Peyer's patch (tissue), 4 donors: Measurements from ENCODE around the gene DNAJC30. TPM values are rescaled to one million over a fixed set of nuclear protein-coding genes. Genes with fewer than 3 reads are reported as not detected.

ENCODE experiments used
- DNase-seq, 3 donors: peaks; one replicate each; pipeline ENCODE4 v3.0.0-alpha.2; 2017 to 2019
- H3K27ac ChIP-seq, 4 donors: fragments of 200-600 bp; sonication (generic); one replicate each; pipeline ENCODE4 v1.5.1; 2016 to 2019
- H3K27me3 ChIP-seq, 2 donors: fragments of 200-600 bp; sonication (generic); one replicate each; pipeline ENCODE4 v1.5.1; 2019
- H3K36me3 ChIP-seq, 3 donors: fragments of 200-600 bp; sonication (generic); one replicate each; pipeline ENCODE4 v1.5.1; 2016 to 2019
- H3K4me1 ChIP-seq, 4 donors: fragments of 200-600 bp; sonication (generic); one replicate each; pipeline ENCODE4 v1.5.1; 2016 to 2019
- H3K4me3 ChIP-seq, 4 donors: fragments of 200-600 bp; sonication (generic); 1 replicate in 3 of 4; 2 replicates in 1 of 4; pipeline ENCODE4 v1.5.1; 2016 to 2019; ENCODE audit warnings: mild to moderate bottlenecking in 1 of 4
- H3K9me3 ChIP-seq, 4 donors: fragments of 200-600 bp; sonication (generic); one replicate each; pipeline ENCODE4 v1.5.1; 2016 to 2019; ENCODE audit warnings: mild to moderate bottlenecking in 1 of 4
- POLR2A ChIP-seq, 2 donors: fragments of 450-650 bp; IDR thresholded peaks; one replicate each; pipeline ENCODE4 v1.5.1; 2017; ENCODE audit warnings: antibody characterized with exemption in 2 of 2, mild to moderate bottlenecking in 2 of 2, moderate library complexity in 2 of 2
- total RNA-seq, 4 donors: library from RNA; depleted of rRNA; stranded (reverse); fragments of >200 nt; gene quantifications; one replicate each; pipeline ENCODE4 v1.1.0, GENCODE V29; 2016
- TF ChIP-seq, protein P1 (sequence below), 6 experiments: fragments of 450-650 bp in 4 of 6; fragments of 200-600 bp in 2 of 6; sonication (generic) in 1 of 6; IDR thresholded peaks; one replicate each; pipeline ENCODE4 v1.5.1; 2017 to 2019; ENCODE audit warnings: antibody characterized with exemption in 6 of 6, mild to moderate bottlenecking in 3 of 6, moderate library complexity in 1 of 6

DNAJC30 gene
- total RNA-seq, 4 donors from 2014 or later, result 1.7 to 8.1 (median 5.6) TPM

DNA sequence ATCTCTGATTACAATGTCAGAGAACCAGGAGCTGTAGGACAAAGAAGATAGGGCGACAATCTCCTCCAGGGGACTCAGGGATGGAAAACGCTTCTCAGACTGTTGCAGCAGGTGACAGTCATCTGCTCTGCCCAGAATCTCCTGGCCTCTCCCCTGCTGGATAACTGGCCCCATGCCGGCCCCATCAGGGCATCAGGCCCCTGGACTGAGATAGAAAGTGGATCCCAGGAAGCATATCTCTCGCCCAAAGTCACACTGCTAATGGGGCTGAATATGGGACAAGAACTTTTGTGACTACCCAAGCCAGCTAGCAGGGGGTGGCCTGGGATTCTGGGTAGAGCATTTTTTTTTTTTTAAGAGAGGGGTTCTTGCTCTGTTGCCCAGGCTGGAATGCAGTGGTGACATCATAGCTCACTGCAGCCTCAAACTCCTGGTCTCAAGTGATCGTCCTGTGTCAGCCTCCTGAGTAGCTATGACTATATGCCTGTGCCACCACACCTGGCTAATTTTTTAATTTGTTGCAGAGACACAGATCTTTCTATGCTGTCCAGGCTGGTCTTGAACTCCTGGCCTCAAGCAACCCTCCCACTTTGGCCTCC is 38.5 kb downstream of the DNAJC30 start:
- Histone ChIP-seq H3K27me3 (peaks cover 0 to 4% of the 10 kb centered on the region in 2 donors), H3K27ac (no peak overlapping the region)
- DNase-seq, result no peak

DNA sequence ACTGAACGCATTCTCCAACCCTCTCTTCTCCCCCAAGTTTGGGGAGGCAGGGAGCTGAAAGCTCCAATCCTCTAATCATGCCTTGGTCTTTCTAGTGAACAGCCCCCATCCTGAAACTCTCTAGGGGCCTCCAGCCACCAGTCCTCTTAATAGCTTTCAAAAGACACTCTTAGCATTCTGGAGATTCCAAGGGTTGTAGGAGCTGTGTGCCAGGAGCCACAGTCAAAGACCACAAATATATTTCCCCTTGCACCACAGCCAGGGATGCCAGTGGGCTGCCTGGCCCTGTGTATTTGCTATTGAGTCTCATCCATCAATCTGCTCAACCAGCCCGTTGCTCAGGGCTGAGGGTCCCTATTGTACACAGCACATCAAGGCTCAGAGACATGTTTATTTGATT is 40.4 kb downstream of the DNAJC30 start:
- TF ChIP-seq, protein P1, sequence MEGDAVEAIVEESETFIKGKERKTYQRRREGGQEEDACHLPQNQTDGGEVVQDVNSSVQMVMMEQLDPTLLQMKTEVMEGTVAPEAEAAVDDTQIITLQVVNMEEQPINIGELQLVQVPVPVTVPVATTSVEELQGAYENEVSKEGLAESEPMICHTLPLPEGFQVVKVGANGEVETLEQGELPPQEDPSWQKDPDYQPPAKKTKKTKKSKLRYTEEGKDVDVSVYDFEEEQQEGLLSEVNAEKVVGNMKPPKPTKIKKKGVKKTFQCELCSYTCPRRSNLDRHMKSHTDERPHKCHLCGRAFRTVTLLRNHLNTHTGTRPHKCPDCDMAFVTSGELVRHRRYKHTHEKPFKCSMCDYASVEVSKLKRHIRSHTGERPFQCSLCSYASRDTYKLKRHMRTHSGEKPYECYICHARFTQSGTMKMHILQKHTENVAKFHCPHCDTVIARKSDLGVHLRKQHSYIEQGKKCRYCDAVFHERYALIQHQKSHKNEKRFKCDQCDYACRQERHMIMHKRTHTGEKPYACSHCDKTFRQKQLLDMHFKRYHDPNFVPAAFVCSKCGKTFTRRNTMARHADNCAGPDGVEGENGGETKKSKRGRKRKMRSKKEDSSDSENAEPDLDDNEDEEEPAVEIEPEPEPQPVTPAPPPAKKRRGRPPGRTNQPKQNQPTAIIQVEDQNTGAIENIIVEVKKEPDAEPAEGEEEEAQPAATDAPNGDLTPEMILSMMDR (IDR thresholded peaks at IDR 0.05), result no peak
- TF ChIP-seq POLR2A (IDR thresholded peaks at IDR 0.05), result no peak
- Histone ChIP-seq H3K9me3 (no peaks in the 10 kb centered on the region), H3K27ac (no peak overlapping the region), H3K4me3 (no peak overlapping the region), H3K36me3 (no peaks in the 10 kb centered on the region), H3K27me3 (peaks cover 0 to 4% of the 10 kb centered on the region in 2 donors), H3K4me1 (peaks cover 0 to 10% (median under 1%) of the 10 kb centered on the region in 4 donors)
- no peak for DNase-seq

More for the DNA sequence above, 38.5 kb downstream of the DNAJC30 start:
- Histone ChIP-seq H3K4me3 (no peak overlapping the region), H3K4me1 (peaks cover 0 to 18% (median 2%) of the 10 kb centered on the region in 4 donors), H3K9me3 (no peaks in the 10 kb centered on the region), H3K36me3 (no peaks in the 10 kb centered on the region)
- TF ChIP-seq, protein P1 (IDR thresholded peaks at IDR 0.05), result no peak
- no peak for TF ChIP-seq POLR2A (IDR thresholded peaks at IDR 0.05)

DNA sequence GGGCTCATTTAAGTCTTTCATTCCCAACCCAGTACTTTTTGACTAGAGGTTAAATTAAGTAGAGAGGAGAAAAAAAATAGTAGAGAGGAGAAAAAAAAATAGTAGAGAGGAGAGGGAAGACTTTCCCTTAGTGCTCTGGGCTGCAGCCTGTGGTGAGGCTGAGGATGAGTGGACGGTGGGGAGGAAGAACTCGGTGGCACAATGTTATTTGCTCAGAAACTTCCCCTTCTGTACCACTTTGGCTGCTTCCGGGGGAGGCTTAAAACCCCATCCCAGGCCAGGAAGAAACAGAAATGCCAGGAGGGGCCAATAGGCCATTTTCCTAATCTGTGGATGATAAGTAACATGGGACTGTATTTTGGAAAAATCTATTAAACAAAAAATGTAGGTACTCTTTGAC is 44.3 kb downstream of the DNAJC30 start:
- Histone ChIP-seq H3K27ac (no peak overlapping the region), H3K27me3 (no peaks in the 10 kb centered on the region), H3K36me3 (no peaks in the 10 kb centered on the region), H3K9me3 (no peaks in the 10 kb centered on the region), H3K4me1 (no peaks in the 10 kb centered on the region), H3K4me3 (no peak overlapping the region)
- TF ChIP-seq, protein P1 (IDR thresholded peaks at IDR 0.05), result no peak
- TF ChIP-seq POLR2A (IDR thresholded peaks at IDR 0.05), result no peak
- DNase-seq, result no peak

GRCh38 chr7:73635428-73636200 is 47.6 kb downstream of the DNAJC30 start:
- no peak overlapping the region for H3K4me3 ChIP-seq
- no peaks in the 10 kb centered on the region for H3K27me3 ChIP-seq
- TF ChIP-seq POLR2A (IDR thresholded peaks at IDR 0.05), result no peak
- TF ChIP-seq, protein P1 (IDR thresholded peaks at IDR 0.05), result no peak
- no peaks in the 10 kb centered on the region for H3K9me3 ChIP-seq
- H3K27ac ChIP-seq, result no peak overlapping the region
- no peak for DNase-seq
- H3K36me3 ChIP-seq, result no peaks in the 10 kb centered on the region
- no peaks in the 10 kb centered on the region for H3K4me1 ChIP-seq

DNA sequence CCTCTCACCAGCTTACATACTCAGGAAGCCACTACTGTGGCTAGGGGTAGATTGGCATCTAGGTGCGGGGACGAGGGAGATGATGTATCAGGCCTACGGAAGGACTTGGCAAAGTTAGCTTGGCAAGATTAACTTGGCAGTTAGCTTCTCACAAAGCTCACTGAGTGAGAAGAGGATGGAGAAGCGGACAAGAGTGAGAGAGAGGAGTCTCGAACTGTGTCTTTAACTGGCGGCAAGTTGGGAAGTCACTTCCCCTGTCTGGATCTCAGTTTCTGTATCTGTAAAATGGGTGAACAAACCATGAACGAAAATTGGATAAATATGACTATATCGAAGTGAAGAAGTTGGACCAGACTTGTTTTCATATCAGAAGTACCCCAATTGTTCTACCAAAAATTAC is 49.4 kb downstream of the DNAJC30 start:
- Histone ChIP-seq H3K4me1 (no peaks in the 10 kb centered on the region), H3K27me3 (no peaks in the 10 kb centered on the region), H3K27ac (no peak overlapping the region), H3K9me3 (no peaks in the 10 kb centered on the region), H3K36me3 (no peaks in the 10 kb centered on the region), H3K4me3 (no peak overlapping the region)
- TF ChIP-seq, protein P1 (IDR thresholded peaks at IDR 0.05), result no peak
- no peak for TF ChIP-seq POLR2A (IDR thresholded peaks at IDR 0.05)
- no peak for DNase-seq
